T-helper 17 cell (primary cell): ENCODE measurements around the gene HIVEP2. TPM values are rescaled to one million over a fixed set of nuclear protein-coding genes. Genes with fewer than 3 reads are reported as not detected.

Source experiments
- ATAC-seq: fragments of 150-1000 bp; cut with Tn5 transposase; 2 replicates; pipeline ENCODE4 v1.10.0; 2021; ENCODE audit warnings: mild to moderate bottlenecking, moderate library complexity
- DNase-seq, 3 donors: peaks; one replicate each; pipeline versions ENCODE4 v3.0.0 to v3.0.0-alpha.2; 2020 to 2021
- H3K9me3 ChIP-seq: one replicate; pipeline ENCODE4 v1.7.0; 2013; ENCODE audit warnings: low read length, mild to moderate bottlenecking; ENCODE audit not compliant: control insufficient read depth, poor library complexity, severe bottlenecking
- H3K27ac Mint-ChIP-seq: one replicate; pipeline ENCODE4 v1.8.0; 2022; ENCODE audit warnings: mild to moderate bottlenecking, moderate library complexity, mixed read lengths
- H3K27me3 Mint-ChIP-seq: one replicate; pipeline ENCODE4 v1.8.0; 2022; ENCODE audit warnings: mixed read lengths
- H3K36me3 Mint-ChIP-seq: one replicate; pipeline ENCODE4 v1.8.0; 2022; ENCODE audit warnings: low read depth, mixed read lengths
- H3K4me1 Mint-ChIP-seq: one replicate; pipeline ENCODE4 v1.8.0; 2022; ENCODE audit warnings: mild to moderate bottlenecking, mixed read lengths
- H3K4me3 Mint-ChIP-seq: one replicate; pipeline ENCODE4 v1.8.0; 2022; ENCODE audit warnings: mild to moderate bottlenecking, moderate library complexity, mixed read lengths
- total RNA-seq, 4 donors: library from RNA in 2 of 4; stranded (reverse) in 2 of 4; gene quantifications; one replicate each; pipeline ENCODE4 v1.2.3 and lab custom pipeline; 2022 to 2026

HIVEP2 gene
- total RNA-seq, 2 donors from 2014 or later, result 73.6 to 78.6 TPM

GRCh38 chr6:142888456-142888855, 56.5 kb downstream of the HIVEP2 start:
- H3K4me1 Mint-ChIP-seq, result peaks cover 70% of the 10 kb centered on the region
- no peaks in the 10 kb centered on the region for H3K27me3 Mint-ChIP-seq
- H3K36me3 Mint-ChIP-seq, result no peaks in the 10 kb centered on the region
- no peak for ATAC-seq
- peak overlapping the region; percentile 99 for H3K27ac Mint-ChIP-seq
- DNase-seq, result no peak
- peak overlapping the region; percentile 49 for H3K4me3 Mint-ChIP-seq
- H3K9me3 ChIP-seq, result no peaks in the 10 kb centered on the region

GRCh38 chr6:142887517-142887916, 57.5 kb downstream of the HIVEP2 start:
- peaks cover 65% of the 10 kb centered on the region for H3K4me1 Mint-ChIP-seq
- H3K4me3 Mint-ChIP-seq, result peak overlapping the region; percentile 67
- peak overlapping the region; percentile 99 for H3K27ac Mint-ChIP-seq
- no peaks in the 10 kb centered on the region for H3K36me3 Mint-ChIP-seq
- DNase-seq, result no peak
- no peaks in the 10 kb centered on the region for H3K9me3 ChIP-seq
- no peak for ATAC-seq
- H3K27me3 Mint-ChIP-seq, result no peaks in the 10 kb centered on the region

- H3K9me3 ChIP-seq, result no peaks in the 10 kb centered on the region
- Mint-ChIP-seq H3K36me3 (no peaks in the 10 kb centered on the region), H3K27ac (peak overlapping the region; percentile 99), H3K4me3 (peak overlapping the region; percentile 73), H3K27me3 (no peaks in the 10 kb centered on the region), H3K4me1 (peaks cover 65% of the 10 kb centered on the region)
- DNase-seq (no peak), ATAC-seq (peak; percentile 49)
Measured at GRCh38 chr6:142886431-142887170, 58.4 kb downstream of the HIVEP2 start.

GRCh38 chr6:142885182-142885867, 59.7 kb downstream of the HIVEP2 start:
- no peaks in the 10 kb centered on the region for H3K9me3 ChIP-seq
- peak; percentile 25 to 50 (median 40) for DNase-seq
- Mint-ChIP-seq H3K36me3 (no peaks in the 10 kb centered on the region), H3K27me3 (no peaks in the 10 kb centered on the region), H3K27ac (peak overlapping the region; percentile 99), H3K4me3 (peak overlapping the region; percentile 95), H3K4me1 (peaks cover 68% of the 10 kb centered on the region)
- ATAC-seq, result peak; percentile 87

- Mint-ChIP-seq H3K27me3 (no peaks in the 10 kb centered on the region), H3K36me3 (peaks cover 3% of the 10 kb centered on the region), H3K4me1 (peaks cover 71% of the 10 kb centered on the region), H3K27ac (peak overlapping the region; percentile 99), H3K4me3 (peak overlapping the region; percentile 95)
- DNase-seq (no peak), ATAC-seq (no peak)
- H3K9me3 ChIP-seq, result no peaks in the 10 kb centered on the region
Measured at GRCh38 chr6:142884214-142885035, 60.6 kb downstream of the HIVEP2 start.

- peak overlapping the region; percentile 45 for H3K4me3 Mint-ChIP-seq
- peaks cover 67% of the 10 kb centered on the region for H3K4me1 Mint-ChIP-seq
Measured at GRCh38 chr6:142883011-142883410, 62.0 kb downstream of the HIVEP2 start.

GRCh38 chr6:142881761-142882160, 63.2 kb downstream of the HIVEP2 start:
- ATAC-seq, result no peak
- Mint-ChIP-seq H3K27me3 (no peaks in the 10 kb centered on the region), H3K4me3 (peak overlapping the region; percentile 74), H3K27ac (peak overlapping the region; percentile 99), H3K4me1 (peaks cover 62% of the 10 kb centered on the region), H3K36me3 (peaks cover 7% of the 10 kb centered on the region)
- no peak for DNase-seq
- no peaks in the 10 kb centered on the region for H3K9me3 ChIP-seq

More at GRCh38 chr6:142883011-142883410, 62.0 kb downstream of the HIVEP2 start:
- DNase-seq (no peak), ATAC-seq (no peak)
- no peaks in the 10 kb centered on the region for H3K9me3 ChIP-seq
- Mint-ChIP-seq H3K36me3 (peaks cover 7% of the 10 kb centered on the region), H3K27me3 (no peaks in the 10 kb centered on the region), H3K27ac (peak overlapping the region; percentile 99)

- Mint-ChIP-seq H3K27ac (peak overlapping the region; percentile 99), H3K36me3 (peaks cover 7% of the 10 kb centered on the region), H3K4me3 (no peak overlapping the region), H3K4me1 (peaks cover 60% of the 10 kb centered on the region), H3K27me3 (no peaks in the 10 kb centered on the region)
- no peaks in the 10 kb centered on the region for H3K9me3 ChIP-seq
- DNase-seq (no peak), ATAC-seq (no peak)
Measured at GRCh38 chr6:142881290-142881689, 63.7 kb downstream of the HIVEP2 start.

- Mint-ChIP-seq H3K27ac (peak overlapping the region; percentile 99), H3K27me3 (no peaks in the 10 kb centered on the region), H3K4me1 (peaks cover 61% of the 10 kb centered on the region), H3K36me3 (peaks cover 9% of the 10 kb centered on the region), H3K4me3 (peak overlapping the region; percentile 50)
- DNase-seq (no peak), ATAC-seq (no peak)
- H3K9me3 ChIP-seq, result no peaks in the 10 kb centered on the region
Measured at GRCh38 chr6:142880201-142880600, 64.8 kb downstream of the HIVEP2 start.

- no peaks in the 10 kb centered on the region for H3K9me3 ChIP-seq
- DNase-seq, result no peak
- no peak for ATAC-seq
- Mint-ChIP-seq H3K27ac (peak overlapping the region; percentile 99), H3K27me3 (no peaks in the 10 kb centered on the region), H3K36me3 (peaks cover 9% of the 10 kb centered on the region), H3K4me1 (peaks cover 61% of the 10 kb centered on the region), H3K4me3 (peak overlapping the region; percentile 49)
Measured at GRCh38 chr6:142879527-142879926, 65.4 kb downstream of the HIVEP2 start.

- no peak overlapping the region for H3K4me3 Mint-ChIP-seq
- H3K9me3 ChIP-seq, result no peaks in the 10 kb centered on the region
- DNase-seq (no peak), ATAC-seq (no peak)
- peaks cover 9% of the 10 kb centered on the region for H3K36me3 Mint-ChIP-seq
- peaks cover 59% of the 10 kb centered on the region for H3K4me1 Mint-ChIP-seq
- no peaks in the 10 kb centered on the region for H3K27me3 Mint-ChIP-seq
- peak overlapping the region; percentile 99 for H3K27ac Mint-ChIP-seq
Measured at GRCh38 chr6:142879076-142879475, 65.9 kb downstream of the HIVEP2 start.

GRCh38 chr6:142878407-142878806, 66.6 kb downstream of the HIVEP2 start:
- DNase-seq (no peak), ATAC-seq (no peak)
- H3K4me3 Mint-ChIP-seq, result no peak overlapping the region
- peak overlapping the region; percentile 99 for H3K27ac Mint-ChIP-seq
- no peaks in the 10 kb centered on the region for H3K27me3 Mint-ChIP-seq
- no peaks in the 10 kb centered on the region for H3K9me3 ChIP-seq
- peaks cover 60% of the 10 kb centered on the region for H3K4me1 Mint-ChIP-seq
- peaks cover 9% of the 10 kb centered on the region for H3K36me3 Mint-ChIP-seq

GRCh38 chr6:142874676-142875075, 70.3 kb downstream of the HIVEP2 start:
- DNase-seq, result no peak
- H3K27me3 Mint-ChIP-seq, result no peaks in the 10 kb centered on the region
- no peaks in the 10 kb centered on the region for H3K9me3 ChIP-seq
- H3K4me3 Mint-ChIP-seq, result no peak overlapping the region
- peak overlapping the region; percentile 99 for H3K27ac Mint-ChIP-seq
- peaks cover 64% of the 10 kb centered on the region for H3K4me1 Mint-ChIP-seq
- ATAC-seq, result no peak
- H3K36me3 Mint-ChIP-seq, result peaks cover 6% of the 10 kb centered on the region
